DND-41 (cell line): Measurements from ENCODE around the gene TMC5.

Experiments used
- ATAC-seq: fragments of 200-7000 bp; cut with Tn5 transposase; 3 replicates; pipeline ENCODE4 v1.9.1; 2021; ENCODE audit warnings: low read depth; ENCODE audit not compliant: insufficient read depth
- DNase-seq: peaks from one replicate; pipeline ENCODE4 v3.0.0-alpha.2; 2020
- H2AFZ ChIP-seq: 2 replicates; pipeline ENCODE4 v1.6.0; 2012; ENCODE audit warnings: low read depth, low read length
- H3K27ac ChIP-seq: 2 replicates; pipeline ENCODE4 v1.5.1; 2012; ENCODE audit warnings: low read length, inconsistent platforms
- H3K27me3 ChIP-seq: fragments of 200-600 bp; sonication (generic); 2 replicates; pipeline ENCODE4 v1.6.0; 2012; ENCODE audit warnings: low read length, mild to moderate bottlenecking, inconsistent platforms; ENCODE audit not compliant: insufficient read depth, poor library complexity
- H3K36me3 ChIP-seq: 2 replicates; pipeline ENCODE4 v1.5.1; 2012; ENCODE audit warnings: low read length, inconsistent platforms; ENCODE audit not compliant: insufficient read depth
- H3K4me1 ChIP-seq: 2 replicates; pipeline ENCODE4 v1.5.1; 2012; ENCODE audit warnings: mild to moderate bottlenecking, low read length; ENCODE audit not compliant: insufficient read depth
- H3K4me2 ChIP-seq: 2 replicates; pipeline ENCODE4 v1.6.0; 2012; ENCODE audit warnings: mild to moderate bottlenecking, moderate library complexity, low read length, inconsistent platforms; ENCODE audit not compliant: insufficient read depth
- H3K4me3 ChIP-seq, 2 experiments: fragments of 200-600 bp in 1 of 2; shearing (Covaris generic) in 1 of 2; 2 replicates each; pipeline ENCODE4 v1.5.1; 2012 to 2016; ENCODE audit warnings: inconsistent platforms in 2 of 2, low read length in 2 of 2, mild to moderate bottlenecking in 2 of 2, low read depth in 1 of 2, moderate library complexity in 1 of 2
- H3K79me2 ChIP-seq: 2 replicates; pipeline ENCODE4 v1.6.0; 2012; ENCODE audit warnings: low read length, inconsistent platforms; ENCODE audit not compliant: insufficient read depth
- H3K9ac ChIP-seq: 2 replicates; pipeline ENCODE4 v1.6.0; 2012; ENCODE audit warnings: low read depth, mild to moderate bottlenecking, inconsistent platforms, low read length, moderate library complexity
- H3K9me3 ChIP-seq: 2 replicates; pipeline ENCODE4 v1.5.1; 2012; ENCODE audit warnings: low read length, moderate library complexity, mild to moderate bottlenecking, inconsistent platforms; ENCODE audit not compliant: insufficient read depth, severe bottlenecking
- H4K20me1 ChIP-seq: 2 replicates; pipeline ENCODE4 v1.6.0; 2012; ENCODE audit warnings: low read length; ENCODE audit not compliant: insufficient read depth
- CTCF ChIP-seq: IDR thresholded peaks from 2 replicates; pipeline ENCODE4 v1.5.1; 2012; ENCODE audit warnings: borderline replicate concordance, low read length, moderate library complexity, mild to moderate bottlenecking; ENCODE audit not compliant: poor library complexity, severe bottlenecking; ENCODE audit errors: extremely low read depth
- EZH2 ChIP-seq: IDR thresholded peaks from 3 replicates; pipeline ENCODE4 v1.6.1; 2012; ENCODE audit warnings: borderline replicate concordance, low read depth, mild to moderate bottlenecking, moderate library complexity, low read length, inconsistent platforms; ENCODE audit not compliant: severe bottlenecking

Gene TMC5

GRCh38 chr16:19524616-19525384 lies 107.1 kb downstream of the TMC5 start:
- Histone ChIP-seq H3K9me3 (no peaks in the 10 kb centered on the region), H4K20me1 (no peaks in the 10 kb centered on the region), H3K4me2 (peak overlapping the region; percentile 83), H3K36me3 (peaks cover 24% of the 10 kb centered on the region), H3K79me2 (peaks cover 67% of the 10 kb centered on the region), H3K4me1 (peaks cover 55% of the 10 kb centered on the region), H2AFZ (peak overlapping the region; percentile 95), H3K27ac (peak overlapping the region; percentile 91), H3K4me3 (peak overlapping the region; percentile 80 to 97), H3K9ac (peak overlapping the region; percentile 84), H3K27me3 (no peaks in the 10 kb centered on the region)
- ATAC-seq: no peak
- TF ChIP-seq CTCF: no peak
- no peak for TF ChIP-seq EZH2
- no peak for DNase-seq

GRCh38 chr16:19525385-19525723 lies 107.7 kb downstream of the TMC5 start:
- no peak for DNase-seq
- peaks cover 66% of the 10 kb centered on the region for H3K79me2 ChIP-seq

GRCh38 chr16:19527161-19527560 lies 109.5 kb downstream of the TMC5 start:
- Histone ChIP-seq H3K9me3 (no peaks in the 10 kb centered on the region), H3K4me2 (0 out of 2 replicates have a peak overlapping the region, but pooled peaks have one; percentile 83), H3K36me3 (peaks cover 40% of the 10 kb centered on the region), H3K4me1 (peaks cover 39% of the 10 kb centered on the region), H3K27ac (no peak overlapping the region), H3K4me3 (no peak overlapping the region), H3K9ac (peak overlapping the region; percentile 9; the same call in 1 of the 2 replicates), H3K27me3 (no peaks in the 10 kb centered on the region), H4K20me1 (no peaks in the 10 kb centered on the region), H3K79me2 (peaks cover 51% of the 10 kb centered on the region), H2AFZ (no peak overlapping the region)
- TF ChIP-seq CTCF (no peak), EZH2 (no peak)
- DNase-seq: no peak
- ATAC-seq: no peak

More at GRCh38 chr16:19525385-19525723, 107.7 kb downstream of the TMC5 start:
- Histone ChIP-seq H4K20me1 (no peaks in the 10 kb centered on the region), H3K27ac (peak overlapping the region; percentile 91; the same call in 1 of the 2 replicates), H3K4me1 (peaks cover 50% of the 10 kb centered on the region), H3K4me2 (peak overlapping the region; percentile 83), H2AFZ (no peak overlapping the region), H3K36me3 (peaks cover 29% of the 10 kb centered on the region), H3K9me3 (no peaks in the 10 kb centered on the region), H3K4me3 (peak overlapping the region in 1 of 2 experiments; percentile 97; a peak in 3 of 4 replicates), H3K9ac (peak overlapping the region; percentile 84), H3K27me3 (no peaks in the 10 kb centered on the region)
- TF ChIP-seq EZH2: no peak
- no peak for TF ChIP-seq CTCF
- no peak for ATAC-seq
